HL-60 (cell line): Measurements from ENCODE around the gene CYP2R1.
A peak's percentile ranks its signal among the peaks of the same experiment; 100 is the strongest.

Experiments
- POLR2AphosphoS5 ChIP-seq: IDR thresholded peaks from 2 replicates; pipeline ENCODE4 v1.6.1; 2012; ENCODE audit warnings: low read depth
- SPI1 ChIP-seq: IDR thresholded peaks from 2 replicates; pipeline ENCODE4 v1.6.1; 2012; ENCODE audit warnings: low read depth, mild to moderate bottlenecking, borderline replicate concordance
- TF ChIP-seq, protein P1 (sequence below): IDR thresholded peaks from 2 replicates; pipeline ENCODE4 v1.6.1; 2012; ENCODE audit warnings: low read depth; ENCODE audit not compliant: insufficient replicate concordance
- TF ChIP-seq, protein P2 (sequence below): IDR thresholded peaks from one replicate; pipeline ENCODE4 v1.5.1; 2011; ENCODE audit warnings: low read length, control low read depth, inconsistent platforms; ENCODE audit not compliant: insufficient read depth

DNA sequence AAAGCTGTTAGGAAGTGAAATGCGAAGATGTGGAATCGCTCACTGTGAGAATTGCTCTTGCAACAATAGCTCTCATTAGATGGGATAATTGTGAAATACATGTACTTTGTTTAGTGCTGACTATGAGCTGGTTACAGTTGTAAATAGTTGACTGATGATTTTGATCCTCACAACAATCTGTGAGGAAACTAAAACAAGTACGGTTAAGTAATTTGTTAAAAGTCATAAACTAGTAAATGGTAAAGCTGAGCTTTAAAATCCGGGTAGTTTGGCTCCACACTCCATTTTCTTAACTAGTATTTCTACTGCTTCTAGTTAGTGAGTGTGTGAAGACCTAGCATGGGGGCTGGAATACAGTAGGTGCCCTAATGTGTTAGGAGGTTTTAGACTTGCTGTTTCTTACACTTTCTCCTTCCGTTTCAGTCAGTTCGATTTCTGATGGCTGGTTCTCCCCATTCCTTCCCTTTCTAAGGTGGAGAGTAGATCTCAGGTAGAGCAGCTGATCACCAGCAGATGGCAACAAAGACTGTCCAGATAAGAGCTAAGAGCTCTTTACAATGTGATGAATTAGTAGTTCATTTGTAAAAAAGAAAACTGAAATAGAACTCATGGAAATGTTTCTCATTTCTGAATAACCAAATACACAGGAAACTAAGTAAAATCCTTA, 16.3 kb upstream of the CYP2R1 start:
- TF ChIP-seq POLR2AphosphoS5 = no peak
- TF ChIP-seq, protein P1, sequence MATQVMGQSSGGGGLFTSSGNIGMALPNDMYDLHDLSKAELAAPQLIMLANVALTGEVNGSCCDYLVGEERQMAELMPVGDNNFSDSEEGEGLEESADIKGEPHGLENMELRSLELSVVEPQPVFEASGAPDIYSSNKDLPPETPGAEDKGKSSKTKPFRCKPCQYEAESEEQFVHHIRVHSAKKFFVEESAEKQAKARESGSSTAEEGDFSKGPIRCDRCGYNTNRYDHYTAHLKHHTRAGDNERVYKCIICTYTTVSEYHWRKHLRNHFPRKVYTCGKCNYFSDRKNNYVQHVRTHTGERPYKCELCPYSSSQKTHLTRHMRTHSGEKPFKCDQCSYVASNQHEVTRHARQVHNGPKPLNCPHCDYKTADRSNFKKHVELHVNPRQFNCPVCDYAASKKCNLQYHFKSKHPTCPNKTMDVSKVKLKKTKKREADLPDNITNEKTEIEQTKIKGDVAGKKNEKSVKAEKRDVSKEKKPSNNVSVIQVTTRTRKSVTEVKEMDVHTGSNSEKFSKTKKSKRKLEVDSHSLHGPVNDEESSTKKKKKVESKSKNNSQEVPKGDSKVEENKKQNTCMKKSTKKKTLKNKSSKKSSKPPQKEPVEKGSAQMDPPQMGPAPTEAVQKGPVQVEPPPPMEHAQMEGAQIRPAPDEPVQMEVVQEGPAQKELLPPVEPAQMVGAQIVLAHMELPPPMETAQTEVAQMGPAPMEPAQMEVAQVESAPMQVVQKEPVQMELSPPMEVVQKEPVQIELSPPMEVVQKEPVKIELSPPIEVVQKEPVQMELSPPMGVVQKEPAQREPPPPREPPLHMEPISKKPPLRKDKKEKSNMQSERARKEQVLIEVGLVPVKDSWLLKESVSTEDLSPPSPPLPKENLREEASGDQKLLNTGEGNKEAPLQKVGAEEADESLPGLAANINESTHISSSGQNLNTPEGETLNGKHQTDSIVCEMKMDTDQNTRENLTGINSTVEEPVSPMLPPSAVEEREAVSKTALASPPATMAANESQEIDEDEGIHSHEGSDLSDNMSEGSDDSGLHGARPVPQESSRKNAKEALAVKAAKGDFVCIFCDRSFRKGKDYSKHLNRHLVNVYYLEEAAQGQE = no peak
- TF ChIP-seq, protein P2, sequence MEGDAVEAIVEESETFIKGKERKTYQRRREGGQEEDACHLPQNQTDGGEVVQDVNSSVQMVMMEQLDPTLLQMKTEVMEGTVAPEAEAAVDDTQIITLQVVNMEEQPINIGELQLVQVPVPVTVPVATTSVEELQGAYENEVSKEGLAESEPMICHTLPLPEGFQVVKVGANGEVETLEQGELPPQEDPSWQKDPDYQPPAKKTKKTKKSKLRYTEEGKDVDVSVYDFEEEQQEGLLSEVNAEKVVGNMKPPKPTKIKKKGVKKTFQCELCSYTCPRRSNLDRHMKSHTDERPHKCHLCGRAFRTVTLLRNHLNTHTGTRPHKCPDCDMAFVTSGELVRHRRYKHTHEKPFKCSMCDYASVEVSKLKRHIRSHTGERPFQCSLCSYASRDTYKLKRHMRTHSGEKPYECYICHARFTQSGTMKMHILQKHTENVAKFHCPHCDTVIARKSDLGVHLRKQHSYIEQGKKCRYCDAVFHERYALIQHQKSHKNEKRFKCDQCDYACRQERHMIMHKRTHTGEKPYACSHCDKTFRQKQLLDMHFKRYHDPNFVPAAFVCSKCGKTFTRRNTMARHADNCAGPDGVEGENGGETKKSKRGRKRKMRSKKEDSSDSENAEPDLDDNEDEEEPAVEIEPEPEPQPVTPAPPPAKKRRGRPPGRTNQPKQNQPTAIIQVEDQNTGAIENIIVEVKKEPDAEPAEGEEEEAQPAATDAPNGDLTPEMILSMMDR = peak; percentile 52
- TF ChIP-seq SPI1 = no peak
